ENCODE results near the gene MAPK8IP3.

GRCh38 chr16:1709356-1709755 is 3.4 kb downstream of the MAPK8IP3 start:
- TF ChIP-seq NFYB (CRISPR knock-in tag; conservative IDR thresholded peaks at IDR 0.05; ENCODE audit: low read depth), result no peak
- no peak for TF ChIP-seq NR1H2 (CRISPR knock-in tag; IDR thresholded peaks at IDR 0.05)
- TF ChIP-seq CTCF (IDR thresholded peaks at IDR 0.05), result no peak
- no peak for TF ChIP-seq ZBTB21 (CRISPR knock-in tag; IDR thresholded peaks at IDR 0.05; ENCODE audit: borderline replicate concordance)
- TF ChIP-seq USF2 (CRISPR knock-in tag; IDR thresholded peaks at IDR 0.05), result no peak
- no peak for TF ChIP-seq SMAD3 (CRISPR knock-in tag; IDR thresholded peaks at IDR 0.05; ENCODE audit: borderline replicate concordance)
- no peak for TF ChIP-seq ZNF396 (CRISPR knock-in tag; IDR thresholded peaks at IDR 0.05; ENCODE audit: borderline replicate concordance)
- TF ChIP-seq JUN (CRISPR knock-in tag; IDR thresholded peaks at IDR 0.05), result no peak
- no peak for TF ChIP-seq ATF2 (CRISPR knock-in tag; IDR thresholded peaks at IDR 0.05; ENCODE audit: borderline replicate concordance, low read depth)
- TF ChIP-seq GTF2I (CRISPR knock-in tag; conservative IDR thresholded peaks at IDR 0.05), result no peak
- TF ChIP-seq ATF3 (CRISPR knock-in tag; conservative IDR thresholded peaks at IDR 0.05), result no peak
